ENCODE results near the gene AQP1.

DNA sequence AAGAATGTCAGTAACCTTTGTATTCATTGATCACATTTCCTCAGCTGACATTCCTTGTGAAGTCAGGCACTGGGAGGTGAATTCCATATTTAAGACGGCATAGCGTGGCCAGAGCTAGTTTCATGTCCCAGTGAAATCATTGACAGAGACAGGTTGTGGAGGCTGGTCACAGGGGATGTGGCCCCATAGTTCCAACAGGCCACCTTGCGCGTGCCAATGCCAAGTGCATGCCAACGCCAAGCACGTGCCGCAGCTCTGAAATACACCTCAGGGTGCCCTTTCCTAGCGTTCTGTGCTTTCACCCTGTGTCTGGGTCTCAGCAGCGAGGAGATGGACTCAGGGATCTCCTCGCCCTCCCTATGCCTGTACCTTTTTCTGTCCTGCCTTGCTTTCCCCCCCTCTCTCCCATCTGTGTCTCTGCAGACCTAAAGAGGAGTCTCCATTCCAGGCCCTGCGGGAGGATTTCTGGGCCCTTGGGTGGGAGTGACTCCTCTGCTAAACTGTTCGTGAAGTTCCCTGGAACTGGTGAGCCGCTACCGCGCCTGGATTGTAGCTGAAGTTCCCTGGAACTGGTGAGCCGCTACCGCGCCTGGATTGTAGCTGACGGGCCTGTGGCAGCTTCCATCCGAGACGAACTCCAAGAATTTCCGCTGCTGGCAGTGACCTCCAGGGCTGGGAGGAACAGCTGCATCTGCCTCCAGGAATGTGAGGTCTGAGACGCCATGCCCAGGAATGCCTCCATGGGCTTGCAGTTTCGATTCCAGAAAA, 19.7 kb downstream of the AQP1 start:
- TF ChIP-seq CTCF (IDR thresholded peaks at IDR 0.05; ENCODE audit: low read depth, low read length, missing input control), result no peak
- no peak for TF ChIP-seq MAX (IDR thresholded peaks at IDR 0.05)
- TF ChIP-seq EGR1 (IDR thresholded peaks at IDR 0.05; ENCODE audit: low read depth in 2 of 2), result no peak
- no peak for TF ChIP-seq RAD21 (IDR thresholded peaks at IDR 0.05)
- TF ChIP-seq ATF3 (IDR thresholded peaks at IDR 0.05), result no peak
